Lower lobe of right lung (tissue), 2 donors: ENCODE results near the gene GNRHR. TPM values are rescaled to one million over a fixed set of nuclear protein-coding genes. Genes with fewer than 3 reads are reported as not detected.
"Not testable (repeated sequence)": the region's sequence is repeated elsewhere in the genome, so short reads cannot be mapped to it uniquely, and the experiment has no call there.

Experiments
- ATAC-seq, 2 donors: fragments of 200-7000 bp; cut with Tn5 transposase; one replicate each; pipeline ENCODE4 v1.9.1; 2020 to 2022; ENCODE audit warnings: mild to moderate bottlenecking in 2 of 2, moderate library complexity in 2 of 2
- DNase-seq: peaks from one replicate; pipeline ENCODE4 v3.0.0-alpha.2; 2020
- H3K27ac ChIP-seq: fragments of 200-600 bp; one replicate; pipeline ENCODE4 v1.8.0; 2022
- H3K27me3 ChIP-seq: fragments of 200-600 bp; one replicate; pipeline ENCODE4 v1.8.0; 2022; ENCODE audit warnings: low read depth
- H3K36me3 ChIP-seq: fragments of 200-600 bp; one replicate; pipeline ENCODE4 v1.8.0; 2022; ENCODE audit warnings: mild to moderate bottlenecking
- H3K4me1 ChIP-seq: fragments of 200-600 bp; one replicate; pipeline ENCODE4 v1.8.0; 2022
- H3K4me3 ChIP-seq: fragments of 200-600 bp; one replicate; pipeline ENCODE4 v1.8.0; 2022; ENCODE audit warnings: mild to moderate bottlenecking
- H3K9me3 ChIP-seq: fragments of 200-600 bp; one replicate; pipeline ENCODE4 v1.8.0; 2022
- intact Hi-C: fragments of 100-400 bp; cut with DNase I; formaldehyde crosslinking; loops from one replicate; pipeline ENCODE4 v1.11.0; 2022
- total RNA-seq: library from RNA; stranded (reverse); fragmentation: NEBNext Ultra II Directional; extraction: Animal tissue kit (Norgen Biotek cat#: 25700); gene quantifications from one replicate; pipeline ENCODE4 v1.2.1, GENCODE V29; 2021
- TF ChIP-seq, protein P1 (sequence below): fragments of 200-600 bp; IDR thresholded peaks from one replicate; pipeline ENCODE4 v1.8.0; 2022; ENCODE audit warnings: antibody characterized with exemption, mild to moderate bottlenecking
- donor health status: DM: no; HTN: yes; CAD: no; lungs with severe emphysema.

GNRHR gene
- total RNA-seq, 1 donor from 2014 or later, result not detected

DNA sequence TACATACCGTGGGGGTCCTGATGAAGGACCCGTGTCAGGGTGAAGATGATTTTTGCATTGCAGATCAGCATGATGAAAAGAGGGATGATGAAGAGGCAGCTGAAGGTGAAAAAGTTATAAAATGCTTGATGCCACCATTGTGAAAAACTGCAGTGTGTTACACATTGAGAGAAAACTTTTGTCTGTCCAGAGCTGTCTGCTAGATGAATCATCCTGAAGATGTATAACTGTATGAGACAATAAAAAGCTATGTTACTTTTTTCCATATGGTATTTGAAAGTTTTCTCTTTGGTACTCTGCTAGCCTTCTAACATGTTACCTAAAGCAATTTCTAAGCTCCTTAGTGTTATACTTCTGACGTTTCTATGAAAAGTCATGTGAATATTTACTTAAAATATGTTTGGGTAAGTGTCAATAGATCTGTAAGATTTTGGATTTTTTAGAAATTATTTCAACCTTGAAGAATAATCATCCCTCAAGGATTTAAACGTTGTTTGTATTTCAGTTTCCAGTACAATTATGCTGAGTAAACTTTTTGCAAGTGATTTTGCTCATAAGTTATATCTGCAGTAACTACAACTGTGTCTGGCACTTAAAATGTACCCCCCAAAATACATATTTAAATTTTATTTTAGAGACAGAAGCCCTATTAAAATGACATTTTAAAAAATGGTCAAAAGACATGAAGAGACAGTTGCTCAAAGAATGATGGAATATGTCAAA, 9.5 kb downstream of the GNRHR start:
- Histone ChIP-seq H3K4me3 (no peak overlapping the region), H3K9me3 (no peaks in the 10 kb centered on the region), H3K27me3 (no peaks in the 10 kb centered on the region), H3K4me1 (no peaks in the 10 kb centered on the region), H3K36me3 (no peaks in the 10 kb centered on the region), H3K27ac (no peak overlapping the region)
- TF ChIP-seq, protein P1, sequence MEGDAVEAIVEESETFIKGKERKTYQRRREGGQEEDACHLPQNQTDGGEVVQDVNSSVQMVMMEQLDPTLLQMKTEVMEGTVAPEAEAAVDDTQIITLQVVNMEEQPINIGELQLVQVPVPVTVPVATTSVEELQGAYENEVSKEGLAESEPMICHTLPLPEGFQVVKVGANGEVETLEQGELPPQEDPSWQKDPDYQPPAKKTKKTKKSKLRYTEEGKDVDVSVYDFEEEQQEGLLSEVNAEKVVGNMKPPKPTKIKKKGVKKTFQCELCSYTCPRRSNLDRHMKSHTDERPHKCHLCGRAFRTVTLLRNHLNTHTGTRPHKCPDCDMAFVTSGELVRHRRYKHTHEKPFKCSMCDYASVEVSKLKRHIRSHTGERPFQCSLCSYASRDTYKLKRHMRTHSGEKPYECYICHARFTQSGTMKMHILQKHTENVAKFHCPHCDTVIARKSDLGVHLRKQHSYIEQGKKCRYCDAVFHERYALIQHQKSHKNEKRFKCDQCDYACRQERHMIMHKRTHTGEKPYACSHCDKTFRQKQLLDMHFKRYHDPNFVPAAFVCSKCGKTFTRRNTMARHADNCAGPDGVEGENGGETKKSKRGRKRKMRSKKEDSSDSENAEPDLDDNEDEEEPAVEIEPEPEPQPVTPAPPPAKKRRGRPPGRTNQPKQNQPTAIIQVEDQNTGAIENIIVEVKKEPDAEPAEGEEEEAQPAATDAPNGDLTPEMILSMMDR, result no peak
- no peak for ATAC-seq
- intact Hi-C loops, result no loop called here
- DNase-seq, result no peak

GRCh38 chr4:67743194-67743593, 11.0 kb downstream of the GNRHR start:
- H3K36me3 ChIP-seq, result no peaks in the 10 kb centered on the region
- no peak overlapping the region for H3K4me3 ChIP-seq
- ATAC-seq (no peak), DNase-seq (no peak)
- H3K9me3 ChIP-seq, result no peaks in the 10 kb centered on the region
- intact Hi-C loops, result no loop called here
- H3K4me1 ChIP-seq, result no peaks in the 10 kb centered on the region
- TF ChIP-seq, protein P1, result no peak
- no peak overlapping the region for H3K27ac ChIP-seq
- H3K27me3 ChIP-seq, result no peaks in the 10 kb centered on the region

DNA sequence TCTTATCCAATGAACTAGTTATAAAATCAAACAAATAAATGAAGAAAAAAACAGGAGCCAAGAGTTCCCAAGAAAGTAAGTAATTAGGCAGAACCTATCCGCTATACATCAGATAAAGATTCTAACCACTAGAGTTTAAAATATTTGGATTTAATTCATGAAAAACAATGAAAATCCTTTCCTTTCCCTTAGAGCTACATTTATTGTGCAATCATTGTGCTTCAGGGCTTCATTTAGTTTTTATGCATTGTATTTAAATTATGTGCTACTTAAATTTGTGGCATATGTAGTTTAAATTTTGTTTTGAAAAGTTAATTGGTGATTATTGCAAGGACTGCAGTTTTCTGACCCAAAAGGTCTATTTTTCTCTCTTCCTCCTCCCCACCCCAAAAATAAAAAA, 17.9 kb downstream of the GNRHR start:
- ATAC-seq, result no peak
- Histone ChIP-seq H3K27me3 (no peaks in the 10 kb centered on the region), H3K4me3 (no peak overlapping the region), H3K36me3 (no peaks in the 10 kb centered on the region), H3K27ac (no peak overlapping the region), H3K4me1 (no peaks in the 10 kb centered on the region), H3K9me3 (no peaks in the 10 kb centered on the region)
- TF ChIP-seq, protein P1, result no peak
- intact Hi-C loops, result no loop called here
- no peak for DNase-seq

DNA sequence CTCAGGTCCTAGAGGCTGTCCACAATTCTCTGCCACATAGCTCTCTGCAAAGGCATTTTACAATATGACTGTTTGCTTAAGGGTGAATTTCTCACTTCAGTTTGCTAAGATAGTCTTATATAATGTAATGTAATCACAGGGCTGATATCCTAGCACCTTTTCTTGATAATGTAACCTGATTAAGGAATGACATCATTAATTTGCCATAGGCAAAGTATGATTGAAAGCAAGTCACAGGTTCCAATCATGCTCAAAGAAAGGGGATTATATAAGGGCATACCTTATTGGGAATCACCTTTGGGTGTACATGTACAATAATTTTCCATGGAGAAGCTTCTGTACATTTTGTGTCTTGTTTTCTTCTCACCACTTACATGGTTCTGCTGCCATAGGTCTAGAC, 18.9 kb downstream of the GNRHR start:
- H3K27me3 ChIP-seq, result no peaks in the 10 kb centered on the region
- H3K4me1 ChIP-seq, result no peaks in the 10 kb centered on the region
- no peak overlapping the region for H3K4me3 ChIP-seq
- H3K9me3 ChIP-seq, result no peaks in the 10 kb centered on the region
- DNase-seq (no peak), ATAC-seq (no peak)
- intact Hi-C loops, result no loop called here
- no peak overlapping the region for H3K27ac ChIP-seq
- H3K36me3 ChIP-seq, result no peaks in the 10 kb centered on the region
- TF ChIP-seq, protein P1, result no peak

- DNase-seq, H3K27me3 ChIP-seq, H3K36me3 ChIP-seq, H3K9me3 ChIP-seq, H3K27ac ChIP-seq, ATAC-seq, H3K4me1 ChIP-seq, intact Hi-C loops, H3K4me3 ChIP-seq: not testable (repeated sequence)
Observed at GRCh38 chr4:67730511-67730910, 23.7 kb downstream of the GNRHR start.

- TF ChIP-seq, protein P1, result no peak
- DNase-seq (no peak), ATAC-seq (no peak)
- Histone ChIP-seq H3K4me1 (no peaks in the 10 kb centered on the region), H3K27ac (no peak overlapping the region), H3K36me3 (no peaks in the 10 kb centered on the region), H3K9me3 (no peaks in the 10 kb centered on the region), H3K4me3 (no peak overlapping the region), H3K27me3 (no peaks in the 10 kb centered on the region)
- intact Hi-C loops, result no loop called here
Observed at GRCh38 chr4:67727124-67727850, 26.9 kb downstream of the GNRHR start.
